HG03064 (cell line): ENCODE results near the gene SHISA3.
"Not testable (repeated sequence)": the region's sequence is repeated elsewhere in the genome, so short reads cannot be mapped to it uniquely, and the experiment has no call there.

ENCODE experiments used
- ATAC-seq: cut with Tn5 transposase; IDR thresholded peaks from one replicate; pipeline ENCODE4 v1.9.1; 2021; ENCODE audit warnings: low read depth; ENCODE audit not compliant: unreplicated experiment

The SHISA3 gene

GRCh38 chr4:42396752-42397634, at the start of gene SHISA3:
Gene SHISA3 (plus strand): TSS chr4:42397488. CDS start chr4:42398057, 569 bp downstream.
- ATAC-seq = no peak

GRCh38 chr4:42348247-42348646, 49.0 kb upstream of the SHISA3 start:
- ATAC-seq = no peak

- ATAC-seq = no peak
Measured at GRCh38 chr4:42348692-42349091, 48.6 kb upstream of the SHISA3 start.

GRCh38 chr4:42350611-42351182, 46.6 kb upstream of the SHISA3 start:
- no peak for ATAC-seq

DNA sequence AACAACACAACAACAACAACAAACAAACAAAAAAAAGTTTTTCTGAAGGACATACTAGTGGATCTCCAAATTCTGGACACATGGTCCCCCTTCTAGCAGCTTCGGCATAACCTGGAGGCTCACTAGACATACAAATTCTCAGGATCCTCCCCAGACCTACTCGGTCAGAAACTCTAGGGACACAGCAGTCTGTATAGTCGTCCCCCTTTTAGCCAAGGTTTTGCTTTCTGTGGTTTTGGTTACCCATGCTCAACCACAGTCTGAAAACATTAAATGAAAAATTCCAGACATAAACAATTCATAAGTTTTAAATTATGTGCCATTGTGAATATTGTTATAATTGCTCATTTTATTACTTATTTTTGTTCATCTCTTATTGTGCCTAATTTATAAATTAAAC, 45.2 kb upstream of the SHISA3 start:
- no peak for ATAC-seq

DNA sequence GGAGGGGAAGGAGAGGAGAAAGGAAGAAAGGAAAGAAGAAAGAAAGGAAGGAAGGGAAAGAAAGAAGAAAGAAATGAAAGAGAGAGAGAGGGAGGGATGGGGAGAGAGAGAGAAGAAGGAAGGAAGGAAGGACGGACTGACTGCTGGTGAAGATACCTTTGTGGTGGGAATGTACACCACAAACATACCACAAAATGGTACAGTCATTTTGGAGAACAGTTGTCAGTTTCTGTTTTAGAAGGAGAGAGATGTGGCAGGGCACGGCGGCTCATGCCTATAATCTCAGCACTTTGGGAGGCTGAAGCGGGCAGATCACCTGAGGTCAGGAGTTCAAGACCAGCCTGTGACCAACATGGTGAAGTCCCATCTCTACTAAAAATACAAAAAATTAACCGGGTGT, 40.0 kb upstream of the SHISA3 start:
- ATAC-seq = no peak

DNA sequence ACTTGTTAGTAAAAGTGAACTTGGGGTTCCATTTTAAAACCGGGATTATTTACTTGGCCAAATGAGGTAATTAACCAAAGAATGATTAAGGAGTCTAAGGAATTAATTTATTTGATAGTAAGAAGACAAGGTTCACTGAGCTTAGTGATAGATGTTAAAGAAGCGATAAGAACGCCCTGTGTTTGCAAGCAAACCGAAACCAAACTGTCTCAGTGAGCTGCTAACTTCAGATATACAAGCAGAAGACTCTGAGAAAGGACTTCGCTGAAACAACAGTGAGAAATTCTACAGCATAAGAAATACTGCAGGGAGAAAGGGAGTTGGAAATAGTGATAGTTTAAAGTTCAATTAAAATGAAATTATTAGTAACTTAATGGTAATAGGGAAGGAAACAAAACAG, 37.6 kb upstream of the SHISA3 start:
- ATAC-seq = no peak

DNA sequence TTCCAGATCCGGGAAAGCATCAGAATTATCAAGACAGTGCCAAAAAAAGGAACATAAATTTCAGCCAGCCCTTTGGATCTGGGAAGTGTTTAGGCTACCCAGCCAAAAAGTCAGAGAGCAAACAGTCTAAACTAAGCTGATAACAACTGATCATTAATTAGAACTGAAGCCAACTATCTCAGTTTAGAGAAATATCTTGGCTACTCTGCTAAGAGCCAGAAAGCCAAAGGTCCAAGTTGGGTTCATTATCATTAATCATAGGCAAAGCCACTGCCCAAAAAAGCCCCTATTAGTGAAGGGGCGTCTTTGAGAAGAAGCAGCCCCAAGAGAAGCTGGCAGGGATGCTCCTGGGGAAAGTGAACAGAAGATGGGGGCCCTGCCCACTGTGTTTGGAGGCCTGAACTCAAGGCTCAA, 37.0 kb upstream of the SHISA3 start:
- ATAC-seq = no peak

DNA sequence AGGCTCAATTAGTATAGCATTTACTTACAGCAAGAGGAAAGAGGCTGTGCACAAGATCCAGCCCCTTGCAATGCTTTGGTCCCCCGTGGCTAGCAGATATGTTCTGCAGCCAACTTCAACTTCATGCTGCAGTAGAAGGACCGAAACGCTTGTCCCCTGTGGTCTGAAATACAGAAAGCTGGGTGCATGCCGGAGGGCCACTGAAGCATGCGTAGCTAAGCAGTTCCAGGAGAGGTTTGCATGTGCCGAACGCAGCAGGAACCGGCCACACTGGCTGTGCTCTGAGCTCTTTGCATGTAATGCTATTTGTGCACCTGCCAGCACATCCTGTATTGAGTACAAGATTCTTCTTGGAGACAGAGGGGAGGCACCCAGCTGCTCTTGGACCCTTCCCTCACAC, 35.8 kb upstream of the SHISA3 start:
- ATAC-seq = no peak

GRCh38 chr4:42362591-42362990, 34.7 kb upstream of the SHISA3 start:
- no peak for ATAC-seq

- ATAC-seq = no peak
Measured at GRCh38 chr4:42363614-42364013, 33.7 kb upstream of the SHISA3 start.

GRCh38 chr4:42364266-42365053, 32.8 kb upstream of the SHISA3 start:
- no peak for ATAC-seq

- no peak for ATAC-seq
Measured at GRCh38 chr4:42366959-42367358, 30.3 kb upstream of the SHISA3 start.

- no peak for ATAC-seq
Measured at GRCh38 chr4:42369489-42369888, 27.8 kb upstream of the SHISA3 start.

DNA sequence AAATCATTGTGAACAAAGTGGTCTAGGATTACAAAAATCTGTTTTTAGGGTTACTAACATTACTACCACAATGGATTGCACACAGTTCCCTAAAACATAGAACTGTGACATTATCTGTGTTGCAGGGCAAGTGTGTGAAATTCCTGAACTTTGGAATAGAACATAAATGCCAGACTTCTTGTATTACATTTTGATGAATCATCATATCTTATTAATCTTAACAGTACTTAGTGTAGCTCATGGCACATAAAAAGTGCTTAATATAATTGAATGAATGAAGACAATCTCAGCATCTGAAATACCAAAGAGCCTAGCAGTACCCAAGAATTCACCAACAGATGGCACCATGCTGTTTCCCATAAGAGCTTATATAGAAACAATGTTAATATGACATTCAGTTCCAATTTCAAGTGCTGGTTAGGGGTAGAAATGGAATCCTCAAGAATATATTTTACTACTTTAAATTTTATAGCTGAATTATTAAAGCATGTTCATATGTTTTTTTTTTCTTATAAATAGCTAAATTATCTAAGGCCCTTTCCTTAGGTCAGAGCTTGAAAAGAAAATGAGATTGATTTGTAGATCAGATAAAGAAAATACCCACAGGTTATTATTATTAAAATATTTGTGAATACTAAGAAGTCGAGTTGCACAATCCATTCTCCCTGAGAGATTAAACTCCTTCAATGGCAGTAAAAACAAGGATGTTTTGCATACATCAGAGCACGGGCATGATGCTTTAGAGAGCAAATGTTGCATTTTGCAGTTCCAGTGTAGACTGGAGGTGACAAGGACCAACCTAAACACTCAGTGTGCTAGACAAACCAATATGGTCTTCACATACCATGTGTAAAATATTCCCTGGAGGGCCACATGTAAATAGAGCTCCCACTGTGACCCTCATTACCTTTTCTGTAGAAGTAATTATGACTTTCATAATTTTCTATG, 25.7 kb upstream of the SHISA3 start:
- no peak for ATAC-seq

DNA sequence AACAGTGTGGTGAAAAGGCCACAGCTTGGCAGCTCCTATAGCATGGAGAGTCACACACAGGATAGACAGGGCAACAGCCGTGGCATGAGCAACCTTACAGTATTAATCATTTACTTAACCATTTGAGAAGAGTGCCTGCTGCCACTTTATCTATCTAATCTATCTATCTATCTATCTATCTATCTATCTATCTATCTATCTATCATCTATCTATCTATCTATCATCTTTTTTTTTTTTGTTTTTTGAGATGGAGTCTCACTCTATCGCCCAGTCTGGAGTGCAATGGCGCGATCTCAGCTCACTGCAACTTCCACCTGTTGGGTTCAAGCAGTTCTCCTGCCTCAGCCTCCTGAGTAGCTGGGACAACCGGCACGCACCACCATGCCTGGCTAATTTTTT, 25.0 kb upstream of the SHISA3 start:
- ATAC-seq = not testable (repeated sequence)

DNA sequence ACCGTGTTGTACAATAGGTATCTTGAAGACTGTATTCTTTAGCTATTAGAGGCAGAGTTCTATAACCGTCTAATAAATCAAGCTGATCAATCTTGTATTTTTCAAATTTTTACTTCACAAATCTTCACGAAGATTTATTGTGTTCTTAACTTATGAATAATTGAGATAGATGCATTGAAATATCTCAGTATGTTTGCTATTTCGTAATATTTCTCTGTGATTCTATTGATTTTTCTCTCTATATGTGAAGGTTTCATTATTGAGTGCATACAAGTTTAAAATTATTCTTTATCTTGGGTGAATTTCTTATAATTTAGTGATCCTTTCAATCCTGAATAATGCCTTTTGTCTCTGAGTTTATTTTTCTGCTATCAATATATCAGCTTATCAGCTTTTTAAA, 19.8 kb upstream of the SHISA3 start:
- no peak for ATAC-seq

- ATAC-seq = no peak
Measured at GRCh38 chr4:42381666-42382065, 15.6 kb upstream of the SHISA3 start.

- ATAC-seq = no peak
Measured at GRCh38 chr4:42385516-42385915, 11.8 kb upstream of the SHISA3 start.

DNA sequence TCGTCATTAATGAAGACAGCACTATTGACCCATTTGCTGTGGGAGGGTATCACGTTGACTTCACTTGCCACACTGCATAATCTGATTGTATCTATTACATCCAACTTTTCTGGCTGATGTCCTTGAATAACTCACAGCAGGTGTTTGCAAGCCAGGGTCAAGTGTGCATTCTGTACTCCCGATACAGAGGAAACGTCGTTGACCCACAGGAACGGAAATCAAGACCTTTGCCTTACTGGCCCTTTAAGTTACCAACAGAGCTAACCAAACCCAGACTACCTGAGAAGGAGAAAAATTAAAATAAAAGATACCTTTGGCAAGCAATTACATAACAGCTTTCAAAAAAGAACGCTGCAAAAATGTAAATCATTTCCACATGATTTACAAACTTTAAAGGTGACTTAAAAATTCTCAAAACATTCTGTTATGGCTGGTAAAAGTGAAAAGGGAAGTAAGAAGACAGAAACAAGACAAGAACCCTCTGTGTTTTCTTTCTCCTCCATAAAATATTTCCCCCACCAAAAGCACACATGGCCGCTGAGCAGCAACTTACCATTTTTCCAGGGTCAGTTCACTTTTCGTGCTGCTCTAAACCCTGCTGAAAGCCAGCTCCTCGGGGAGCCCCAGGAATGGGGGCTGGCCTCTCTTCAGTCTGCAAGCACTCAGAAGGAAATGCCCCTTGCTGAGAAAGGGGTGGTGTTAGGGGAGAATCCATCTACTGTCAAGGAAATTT, 6.5 kb upstream of the SHISA3 start:
- ATAC-seq = no peak
